T-helper 1 cell treated with Interleukin-12 subunit alpha and Interleukin-12 subunit beta and Interleukin-4 antibody, amounts not matched to agents 30 μg/mL and 1 μg/mL, for 36 hours (primary cell): ENCODE results near the gene SUMO2.
"Not testable (repeated sequence)": the region's sequence is repeated elsewhere in the genome, so short reads cannot be mapped to it uniquely, and the experiment has no call there.

Experiments
- H3K27ac Mint-ChIP-seq: one replicate; pipeline ENCODE4 v1.8.0; 2021; ENCODE audit warnings: mild to moderate bottlenecking, mixed read lengths
- H3K27me3 Mint-ChIP-seq: one replicate; pipeline ENCODE4 v1.8.0; 2021; ENCODE audit warnings: low read depth, mixed read lengths
- H3K36me3 Mint-ChIP-seq: one replicate; pipeline ENCODE4 v1.8.0; 2021; ENCODE audit warnings: low read depth, mixed read lengths
- H3K4me1 Mint-ChIP-seq: one replicate; pipeline ENCODE4 v1.8.0; 2021; ENCODE audit warnings: low read depth, mixed read lengths
- H3K4me3 Mint-ChIP-seq: one replicate; pipeline ENCODE4 v1.8.0; 2021; ENCODE audit warnings: mild to moderate bottlenecking, moderate library complexity, mixed read lengths
- H3K9me3 Mint-ChIP-seq: one replicate; pipeline ENCODE4 v1.8.0; 2021; ENCODE audit warnings: mixed read lengths

SUMO2 gene

DNA sequence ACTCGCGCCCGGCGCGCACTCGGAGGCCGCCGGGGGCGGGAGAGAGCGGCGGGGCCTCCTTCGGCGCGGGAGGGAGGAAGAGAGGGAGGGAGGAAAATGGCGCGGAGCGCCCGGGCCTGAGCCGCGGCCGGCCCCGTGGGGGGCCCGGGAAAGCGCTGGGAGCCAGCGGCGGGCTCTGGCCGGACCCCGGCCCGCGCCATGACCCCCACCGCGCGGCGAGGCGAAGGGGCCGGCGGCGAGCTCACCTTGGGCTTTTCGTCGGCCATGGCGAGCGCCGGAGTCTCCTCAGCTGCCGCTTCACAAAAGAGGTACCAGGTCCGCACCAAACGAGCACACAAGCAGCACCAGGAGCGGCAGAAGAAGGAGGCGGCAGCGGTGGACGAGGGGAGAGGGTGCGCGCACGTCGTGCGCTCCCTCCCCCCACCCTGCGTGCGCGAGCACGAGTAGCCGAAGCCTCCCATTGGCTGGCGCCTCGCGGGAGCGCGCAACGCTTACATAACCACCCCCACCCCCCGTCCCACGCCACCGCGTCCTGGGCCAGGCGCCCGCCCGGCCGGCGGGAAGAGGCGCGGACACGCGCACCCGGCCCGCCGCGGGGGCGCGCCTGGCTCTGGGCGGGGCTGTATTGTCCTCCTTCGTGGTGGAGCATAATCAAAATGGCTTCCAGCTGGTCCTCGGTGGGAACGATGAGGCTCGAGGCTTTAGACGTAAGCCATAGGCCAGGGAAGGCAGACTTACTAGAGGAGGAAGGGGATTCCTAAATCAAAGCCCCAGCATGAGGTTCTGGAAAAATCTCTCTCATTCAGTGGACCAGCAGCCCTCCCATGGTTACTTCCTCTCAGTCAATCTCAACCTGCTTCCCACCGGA, at the start of gene SUMO2:
Gene SUMO2 (minus strand): TSS at position 391 of the 868 bp plus-strand sequence. CDS start 125 bp downstream, at position 266.
- peak within 1 kb of the TSS; percentile 98 for H3K27ac Mint-ChIP-seq
- H3K27me3 Mint-ChIP-seq, result no peaks in the 10 kb centered on the region
- H3K9me3 Mint-ChIP-seq, result no peaks in the 10 kb centered on the region
- peaks cover 33% of the 10 kb centered on the region for H3K4me1 Mint-ChIP-seq
- H3K36me3 Mint-ChIP-seq, result peaks cover 11% of the 10 kb centered on the region
- H3K4me3 Mint-ChIP-seq, result peak within 1 kb of the TSS; percentile 96

DNA sequence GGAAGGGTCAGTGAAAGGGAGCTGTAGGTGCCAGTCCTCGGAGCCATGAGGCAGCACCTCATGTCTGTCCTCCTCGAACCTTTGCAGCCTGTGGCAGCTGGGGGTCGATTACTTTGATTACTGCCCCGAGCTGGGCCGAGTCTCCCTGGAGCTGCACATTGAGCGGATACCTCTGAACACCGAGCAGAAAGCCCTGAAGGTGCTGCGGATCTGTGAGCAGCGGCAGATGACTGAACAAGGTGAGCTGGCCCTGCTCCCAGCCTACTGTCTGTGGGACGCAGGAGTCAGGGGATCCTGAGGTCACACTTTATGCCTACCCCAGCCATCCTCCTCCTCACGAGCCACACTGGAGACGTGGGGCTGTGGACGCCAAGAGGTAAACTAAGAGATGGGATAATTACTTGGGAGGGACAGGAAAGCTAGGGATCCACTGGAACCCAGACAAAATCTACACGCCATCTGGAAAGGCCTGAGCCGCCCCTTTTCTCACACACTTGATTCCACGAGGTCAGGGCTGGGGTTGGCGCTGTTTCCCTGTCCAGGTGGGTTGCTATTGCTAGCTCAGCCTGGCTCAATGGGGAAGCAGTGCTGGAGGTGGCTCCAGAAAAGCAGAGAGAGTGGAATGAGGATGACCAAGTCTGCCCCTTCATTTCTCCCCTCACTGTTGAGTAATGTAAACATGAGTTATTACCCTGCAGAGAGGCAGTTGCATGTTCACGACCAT, 49.1 kb upstream of the SUMO2 start:
- H3K4me3 Mint-ChIP-seq, result no peak overlapping the region
- H3K9me3 Mint-ChIP-seq, result no peaks in the 10 kb centered on the region
- H3K27ac Mint-ChIP-seq, result no peak overlapping the region
- H3K36me3 Mint-ChIP-seq, result peaks cover 39% of the 10 kb centered on the region
- H3K4me1 Mint-ChIP-seq, result no peaks in the 10 kb centered on the region
- H3K27me3 Mint-ChIP-seq, result no peaks in the 10 kb centered on the region

DNA sequence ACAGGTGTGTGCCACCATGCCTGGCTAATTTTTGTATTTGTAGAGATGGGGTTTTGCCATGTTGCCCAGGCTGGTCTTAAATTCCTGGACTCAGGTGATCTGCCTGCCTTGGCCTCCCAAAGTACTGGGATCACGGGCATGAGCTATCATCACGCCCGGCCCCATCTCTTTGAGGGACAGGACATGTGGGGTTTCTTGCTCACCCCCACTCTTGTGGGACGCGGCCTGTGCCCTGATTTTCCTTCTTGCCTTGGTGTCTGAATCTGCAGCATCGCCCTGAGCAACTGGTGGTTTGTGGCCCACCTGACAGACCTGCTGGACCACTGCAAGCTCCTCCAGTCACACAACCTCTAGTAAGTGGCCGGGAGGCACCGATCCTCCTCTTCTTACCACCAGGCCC, 48.3 kb upstream of the SUMO2 start:
- Mint-ChIP-seq H3K4me1 (no peaks in the 10 kb centered on the region), H3K4me3 (no peak overlapping the region), H3K27me3 (no peaks in the 10 kb centered on the region), H3K36me3 (peaks cover 38% of the 10 kb centered on the region), H3K27ac (no peak overlapping the region), H3K9me3 (no peaks in the 10 kb centered on the region)

DNA sequence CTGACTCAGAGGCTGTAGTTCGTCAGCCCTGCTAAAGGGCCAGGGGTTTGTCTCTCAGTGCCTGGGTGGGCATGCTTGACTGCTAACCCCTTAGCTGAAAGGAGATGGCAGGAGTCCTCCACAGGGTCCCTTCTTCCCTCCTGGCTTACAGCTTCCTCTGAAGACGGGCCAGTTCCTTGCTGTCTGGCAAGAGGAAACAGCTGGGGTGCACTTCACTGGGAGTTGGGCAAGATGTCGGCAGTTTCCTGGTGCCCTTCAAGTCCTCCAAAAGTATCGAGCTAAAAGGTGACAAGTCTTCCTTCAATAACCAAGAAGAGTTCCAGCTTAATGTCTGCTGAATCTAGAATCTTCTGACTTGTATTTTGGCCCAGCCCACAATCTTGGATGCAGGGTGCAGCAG, 46.1 kb upstream of the SUMO2 start:
- H3K4me3 Mint-ChIP-seq, result no peak overlapping the region
- H3K9me3 Mint-ChIP-seq, result no peaks in the 10 kb centered on the region
- peaks cover 38% of the 10 kb centered on the region for H3K36me3 Mint-ChIP-seq
- no peaks in the 10 kb centered on the region for H3K4me1 Mint-ChIP-seq
- H3K27me3 Mint-ChIP-seq, result no peaks in the 10 kb centered on the region
- no peak overlapping the region for H3K27ac Mint-ChIP-seq

DNA sequence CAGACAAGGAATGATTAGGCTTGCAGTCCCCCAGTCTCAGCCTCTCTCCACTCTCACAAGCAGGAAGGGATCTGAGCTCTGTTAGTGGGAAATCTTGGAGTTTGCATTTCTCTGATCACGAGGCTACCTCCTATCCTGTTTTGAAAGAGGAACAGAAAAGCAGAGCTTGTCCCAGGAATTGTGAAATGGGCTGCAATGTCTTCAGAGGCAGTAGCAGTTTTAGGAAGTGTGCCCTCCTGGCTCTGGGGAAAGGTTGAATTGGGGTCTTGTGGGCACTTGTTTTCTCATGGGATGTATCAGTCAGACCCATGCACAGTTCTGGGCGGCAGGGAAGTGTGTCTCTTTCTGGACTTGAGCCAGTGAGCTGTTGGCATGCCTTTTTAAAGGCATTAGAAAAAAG, 45.5 kb upstream of the SUMO2 start:
- no peaks in the 10 kb centered on the region for H3K4me1 Mint-ChIP-seq
- H3K27ac Mint-ChIP-seq, result no peak overlapping the region
- H3K9me3 Mint-ChIP-seq, result no peaks in the 10 kb centered on the region
- H3K36me3 Mint-ChIP-seq, result peaks cover 40% of the 10 kb centered on the region
- no peaks in the 10 kb centered on the region for H3K27me3 Mint-ChIP-seq
- H3K4me3 Mint-ChIP-seq, result no peak overlapping the region

DNA sequence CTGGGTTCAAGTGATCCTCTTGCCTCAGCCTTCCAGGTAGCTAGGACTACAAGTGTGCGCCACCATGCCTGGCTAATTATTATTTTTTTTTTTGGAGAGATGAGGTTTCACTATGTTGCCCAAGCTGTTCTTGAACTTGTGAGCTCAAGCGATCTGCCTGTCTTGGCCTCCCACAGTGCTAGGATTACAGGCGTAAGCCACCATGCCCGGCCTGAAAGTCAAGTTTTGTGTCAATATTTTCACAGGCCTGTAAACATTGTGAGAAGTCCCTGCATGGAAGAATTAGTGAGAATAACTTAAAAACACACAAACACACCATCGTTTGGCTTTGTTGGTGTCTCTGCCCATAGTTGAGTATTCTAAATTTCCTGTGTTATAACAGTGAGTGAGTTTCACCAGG, 45.0 kb upstream of the SUMO2 start:
- Mint-ChIP-seq H3K9me3 (no peaks in the 10 kb centered on the region), H3K27ac (no peak overlapping the region), H3K36me3 (peaks cover 35% of the 10 kb centered on the region)

DNA sequence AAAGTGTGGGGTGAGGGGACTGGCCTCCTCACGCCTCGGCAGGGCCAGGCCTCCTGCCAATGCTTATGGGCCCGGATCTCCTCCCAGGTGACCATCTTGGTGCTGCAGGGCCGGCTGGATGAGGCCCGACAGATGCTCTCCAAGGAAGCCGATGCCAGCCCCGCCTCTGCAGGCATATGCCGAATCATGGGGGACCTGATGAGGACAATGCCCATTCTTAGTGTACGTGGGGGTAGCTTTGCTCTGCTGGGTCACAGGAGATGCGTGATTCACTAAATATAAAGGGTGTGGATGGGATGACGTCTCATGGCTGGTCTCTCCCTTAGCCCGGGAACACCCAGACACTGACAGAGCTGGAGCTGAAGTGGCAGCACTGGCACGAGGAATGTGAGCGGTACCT, 42.3 kb upstream of the SUMO2 start:
- H3K9me3 Mint-ChIP-seq, result no peaks in the 10 kb centered on the region
- H3K27ac Mint-ChIP-seq, result no peak overlapping the region
- no peaks in the 10 kb centered on the region for H3K27me3 Mint-ChIP-seq
- H3K36me3 Mint-ChIP-seq, result peaks cover 30% of the 10 kb centered on the region
- no peak overlapping the region for H3K4me3 Mint-ChIP-seq
- H3K4me1 Mint-ChIP-seq, result no peaks in the 10 kb centered on the region

More for the DNA sequence above, 45.0 kb upstream of the SUMO2 start:
- Mint-ChIP-seq H3K27me3 (no peaks in the 10 kb centered on the region), H3K4me3 (no peak overlapping the region), H3K4me1 (no peaks in the 10 kb centered on the region)

DNA sequence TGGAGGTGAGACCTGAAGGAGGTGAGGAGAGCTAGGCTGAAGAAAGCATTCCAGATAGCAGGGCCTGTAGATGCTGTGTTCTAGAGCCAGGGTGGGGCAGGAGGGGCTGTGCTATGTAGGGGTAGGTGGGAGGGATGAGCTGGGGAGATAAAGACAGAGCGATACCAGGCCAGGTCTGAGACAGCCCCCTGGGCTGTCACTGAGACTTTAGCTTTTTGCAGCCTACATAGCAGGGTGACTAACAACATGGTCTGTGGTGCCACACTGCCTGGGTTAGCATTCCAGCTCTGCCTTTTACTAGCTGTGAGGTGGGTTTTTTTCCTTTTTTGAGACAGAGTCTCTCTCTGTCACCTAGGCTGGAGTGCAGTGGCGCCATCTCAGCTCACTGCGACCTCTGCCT, 37.1 kb upstream of the SUMO2 start:
- H3K4me1 Mint-ChIP-seq, result no peaks in the 10 kb centered on the region
- no peak overlapping the region for H3K4me3 Mint-ChIP-seq
- H3K36me3 Mint-ChIP-seq, result peaks cover 27% of the 10 kb centered on the region
- no peaks in the 10 kb centered on the region for H3K9me3 Mint-ChIP-seq
- no peak overlapping the region for H3K27ac Mint-ChIP-seq
- H3K27me3 Mint-ChIP-seq, result no peaks in the 10 kb centered on the region

DNA sequence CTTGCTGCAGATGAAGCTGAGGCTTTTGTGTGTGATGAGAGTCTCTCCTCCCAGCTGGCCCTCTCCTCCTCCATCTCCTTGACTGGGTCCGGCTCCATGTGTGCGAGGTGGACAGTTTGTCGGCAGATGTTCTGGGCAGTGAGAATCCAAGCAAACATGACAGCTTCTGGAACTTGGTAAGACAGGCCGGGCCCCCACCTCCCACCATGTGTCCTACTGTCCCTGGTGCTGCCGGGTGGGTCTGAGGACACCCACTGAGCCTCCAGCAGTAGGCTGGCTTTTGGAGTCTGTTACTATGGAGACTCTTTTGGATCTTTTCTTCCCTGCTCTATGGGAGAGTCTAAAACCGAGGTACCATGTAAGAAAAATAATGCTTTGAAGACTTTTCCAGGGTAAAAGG, 35.4 kb upstream of the SUMO2 start:
- Mint-ChIP-seq H3K4me3 (no peak overlapping the region), H3K27ac (no peak overlapping the region), H3K36me3 (peaks cover 23% of the 10 kb centered on the region), H3K4me1 (no peaks in the 10 kb centered on the region), H3K27me3 (no peaks in the 10 kb centered on the region), H3K9me3 (no peaks in the 10 kb centered on the region)

DNA sequence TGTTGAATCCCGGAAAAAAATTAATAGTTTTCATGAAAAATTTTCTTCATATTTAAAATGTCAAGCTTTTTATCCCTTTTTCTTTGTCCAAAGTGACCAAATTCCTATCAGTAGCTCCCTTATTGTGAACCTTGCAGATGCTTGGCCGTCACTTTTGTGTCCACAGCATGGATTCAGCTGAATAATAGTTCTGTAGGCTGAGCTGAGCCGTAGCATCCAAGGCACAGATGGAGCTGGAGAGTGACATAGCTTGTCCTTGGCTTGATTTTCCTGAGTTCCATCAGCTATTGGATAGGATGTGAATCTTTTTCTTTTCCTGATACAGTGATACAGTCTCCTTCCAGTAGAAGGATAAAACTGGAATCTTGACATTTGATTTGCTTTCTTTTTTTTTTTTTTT, 26.3 kb upstream of the SUMO2 start:
- no peaks in the 10 kb centered on the region for H3K9me3 Mint-ChIP-seq
- H3K36me3 Mint-ChIP-seq, result peaks cover 21% of the 10 kb centered on the region
- no peak overlapping the region for H3K4me3 Mint-ChIP-seq
- no peak overlapping the region for H3K27ac Mint-ChIP-seq
- no peaks in the 10 kb centered on the region for H3K27me3 Mint-ChIP-seq
- peaks cover 7% of the 10 kb centered on the region for H3K4me1 Mint-ChIP-seq

DNA sequence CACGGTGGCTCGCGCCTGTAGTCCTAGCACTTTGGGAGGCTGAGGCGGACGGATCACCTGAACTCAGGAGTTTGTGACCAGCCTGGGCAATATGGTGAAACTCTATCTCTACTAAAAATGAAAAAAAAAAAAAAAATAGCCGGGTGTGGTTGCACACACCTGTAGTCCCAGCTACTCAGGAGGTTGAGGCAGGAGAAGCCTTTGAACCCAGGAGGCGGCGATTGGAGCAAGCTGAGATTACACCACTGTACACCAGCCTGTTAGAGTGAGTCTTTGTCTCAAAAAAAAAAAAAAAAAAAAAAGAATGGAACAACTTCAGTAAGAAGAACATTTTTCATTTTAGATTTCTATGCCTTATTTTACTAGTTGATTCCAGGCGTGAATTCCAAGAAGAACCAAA, 25.4 kb upstream of the SUMO2 start:
- no peaks in the 10 kb centered on the region for H3K27me3 Mint-ChIP-seq
- no peak overlapping the region for H3K4me3 Mint-ChIP-seq
- no peak overlapping the region for H3K27ac Mint-ChIP-seq
- peaks cover 19% of the 10 kb centered on the region for H3K36me3 Mint-ChIP-seq
- peaks cover 7% of the 10 kb centered on the region for H3K4me1 Mint-ChIP-seq
- H3K9me3 Mint-ChIP-seq, result no peaks in the 10 kb centered on the region

DNA sequence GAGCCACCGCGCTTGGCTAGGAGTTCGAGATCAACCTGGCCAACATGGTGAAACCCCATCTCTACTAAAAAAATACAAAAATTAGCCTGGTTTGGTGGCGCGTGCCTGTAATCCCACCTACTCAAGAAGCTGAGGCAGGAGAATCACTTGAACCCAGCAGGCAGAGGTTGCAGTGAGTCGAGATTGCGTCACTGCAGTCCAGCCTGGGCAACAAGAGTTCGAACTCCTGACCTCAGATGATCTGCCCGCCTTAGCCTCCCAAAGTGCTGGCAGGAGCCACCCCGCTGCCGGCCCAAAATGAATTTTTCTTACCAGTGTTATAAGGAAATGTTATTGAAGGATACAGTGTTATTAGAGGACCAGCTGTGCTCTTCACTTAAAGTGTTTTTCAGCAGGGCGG, 25.0 kb upstream of the SUMO2 start:
- Mint-ChIP-seq H3K9me3 (no peaks in the 10 kb centered on the region), H3K36me3 (peaks cover 17% of the 10 kb centered on the region), H3K4me3 (no peak overlapping the region), H3K27ac (no peak overlapping the region), H3K27me3 (no peaks in the 10 kb centered on the region), H3K4me1 (peaks cover 7% of the 10 kb centered on the region)

DNA sequence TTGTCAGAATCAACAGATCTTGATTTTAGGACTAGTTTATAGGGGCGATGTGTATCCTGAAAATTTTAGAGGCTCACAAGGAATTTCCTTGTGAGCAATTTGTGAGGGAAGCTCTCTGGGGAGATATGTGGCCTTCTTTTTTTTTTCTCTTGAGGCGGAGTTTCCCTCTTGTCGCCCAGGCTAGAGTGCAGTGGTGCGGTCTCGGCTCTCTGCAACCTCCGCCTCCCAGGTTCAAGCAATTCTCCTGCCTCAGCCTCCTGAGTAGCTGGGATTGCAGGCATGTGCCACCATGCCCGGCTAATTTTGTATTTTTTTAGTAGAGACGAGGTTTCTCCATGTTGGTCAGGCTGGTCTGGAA, 24.3 kb upstream of the SUMO2 start:
- peak overlapping the region; percentile 97 for H3K4me3 Mint-ChIP-seq
- peaks cover 17% of the 10 kb centered on the region for H3K36me3 Mint-ChIP-seq
- not testable (repeated sequence) for H3K27me3 Mint-ChIP-seq, H3K9me3 Mint-ChIP-seq, H3K27ac Mint-ChIP-seq, H3K4me1 Mint-ChIP-seq

DNA sequence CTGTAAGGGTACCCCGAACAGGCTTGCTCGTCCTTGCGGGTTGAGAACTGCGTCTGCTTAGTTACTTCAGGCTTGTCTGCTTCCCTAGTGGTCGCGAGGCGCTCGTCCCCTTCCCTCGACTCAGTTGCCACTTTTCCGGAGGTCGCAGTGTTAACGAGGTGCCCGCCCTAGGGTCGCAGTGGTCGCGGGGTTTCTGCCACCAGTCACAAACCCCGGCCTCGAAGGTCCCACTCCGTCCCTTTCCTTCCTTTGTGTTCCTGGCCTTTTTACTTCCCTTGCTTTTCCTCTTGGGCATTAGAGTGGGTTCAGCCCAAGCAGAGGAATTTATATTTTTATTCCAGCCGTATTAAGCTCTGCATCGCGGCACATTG, 23.0 kb upstream of the SUMO2 start:
- Mint-ChIP-seq H3K27ac (peak overlapping the region; percentile 94), H3K4me1 (peaks cover 11% of the 10 kb centered on the region), H3K36me3 (peaks cover 10% of the 10 kb centered on the region), H3K4me3 (peak overlapping the region; percentile 97), H3K27me3 (no peaks in the 10 kb centered on the region), H3K9me3 (no peaks in the 10 kb centered on the region)
